HG02571 (cell line): ENCODE measurements around the gene RAB14.

ENCODE experiments used
- ATAC-seq: cut with Tn5 transposase; IDR thresholded peaks from one replicate; pipeline ENCODE4 v1.9.1; 2021; ENCODE audit warnings: mild to moderate bottlenecking, moderate library complexity; ENCODE audit not compliant: unreplicated experiment

RAB14 gene

GRCh38 chr9:121201738-121202533, at the start of gene RAB14:
Gene RAB14, minus strand, starts transcription at chr9:121201869. Its CDS starts 8,457 bp downstream, at chr9:121193412.
- ATAC-seq, result peak; percentile 87

- no peak for ATAC-seq
Observed at GRCh38 chr9:121249563-121249962, 47.9 kb upstream of the RAB14 start.

- ATAC-seq, result no peak
Observed at GRCh38 chr9:121246821-121247561, 45.3 kb upstream of the RAB14 start.

GRCh38 chr9:121242959-121243346, 41.3 kb upstream of the RAB14 start:
- ATAC-seq, result no peak

- no peak for ATAC-seq
Observed at GRCh38 chr9:121242219-121242958, 40.7 kb upstream of the RAB14 start.

- no peak for ATAC-seq
Observed at GRCh38 chr9:121240472-121241135, 38.9 kb upstream of the RAB14 start.

- no peak for ATAC-seq
Observed at GRCh38 chr9:121239851-121240250, 38.2 kb upstream of the RAB14 start.

- ATAC-seq, result no peak
Observed at GRCh38 chr9:121239071-121239470, 37.4 kb upstream of the RAB14 start.

GRCh38 chr9:121237916-121238315, 36.2 kb upstream of the RAB14 start:
- no peak for ATAC-seq

- ATAC-seq, result no peak
Observed at GRCh38 chr9:121235512-121235911, 33.8 kb upstream of the RAB14 start.

GRCh38 chr9:121234832-121235161, 33.1 kb upstream of the RAB14 start:
- no peak for ATAC-seq

GRCh38 chr9:121233906-121234831, 32.5 kb upstream of the RAB14 start:
- ATAC-seq, result no peak

GRCh38 chr9:121232251-121232650, 30.6 kb upstream of the RAB14 start:
- no peak for ATAC-seq

GRCh38 chr9:121230256-121230655, 28.6 kb upstream of the RAB14 start:
- no peak for ATAC-seq

- no peak for ATAC-seq
Observed at GRCh38 chr9:121227862-121228261, 26.2 kb upstream of the RAB14 start.

- ATAC-seq, result no peak
Observed at GRCh38 chr9:121226175-121226574, 24.5 kb upstream of the RAB14 start.

- no peak for ATAC-seq
Observed at GRCh38 chr9:121225240-121225639, 23.6 kb upstream of the RAB14 start.

- ATAC-seq, result no peak
Observed at GRCh38 chr9:121222524-121223171, 21.0 kb upstream of the RAB14 start.

- ATAC-seq, result no peak
Observed at GRCh38 chr9:121221664-121222055, 20.0 kb upstream of the RAB14 start.
